Smooth muscle cell (in vitro differentiated cells): ENCODE measurements around the gene MPC1. TPM values are rescaled to one million over a fixed set of nuclear protein-coding genes. Genes with fewer than 3 reads are reported as not detected.

Experiments used
- DNase-seq: peaks from one replicate; lab custom pipeline; 2025; ENCODE audit not compliant: unreplicated experiment; lab: John Stamatoyannopoulos, UW
- H2AFZ ChIP-seq: fragments of 200-600 bp; sonication (generic); 2 replicates; pipeline ENCODE4 v1.6.0; 2016; ENCODE audit warnings: antibody characterized with exemption, low read depth, mild to moderate bottlenecking
- H3F3A ChIP-seq: fragments of 200-600 bp; sonication (generic); 2 replicates; pipeline ENCODE4 v1.6.0; 2017; ENCODE audit warnings: antibody characterized with exemption, low read depth
- H3K27ac ChIP-seq: fragments of 200-600 bp; sonication (generic); 2 replicates; pipeline ENCODE4 v1.5.1; 2016; ENCODE audit warnings: low read depth, mild to moderate bottlenecking
- H3K27me3 ChIP-seq: fragments of 200-600 bp; sonication (generic); 2 replicates; pipeline ENCODE4 v1.6.1; 2016; ENCODE audit warnings: low read depth, mild to moderate bottlenecking
- H3K36me3 ChIP-seq: fragments of 200-600 bp; sonication (generic); 2 replicates; pipeline ENCODE4 v1.5.1; 2016; ENCODE audit warnings: low read depth
- H3K4me1 ChIP-seq: fragments of 200-600 bp; sonication (generic); 2 replicates; pipeline ENCODE4 v1.5.1; 2016; ENCODE audit warnings: low read depth
- H3K4me2 ChIP-seq: fragments of 200-600 bp; sonication (generic); 2 replicates; pipeline ENCODE4 v1.6.0; 2016; ENCODE audit warnings: mild to moderate bottlenecking
- H3K4me3 ChIP-seq: fragments of 200-600 bp; sonication (generic); 2 replicates; pipeline ENCODE4 v1.5.1; 2016; ENCODE audit warnings: mild to moderate bottlenecking
- H3K79me2 ChIP-seq: fragments of 200-600 bp; sonication (generic); 2 replicates; pipeline ENCODE4 v1.6.0; 2016; ENCODE audit warnings: low read depth, mild to moderate bottlenecking
- H3K9ac ChIP-seq: fragments of 200-600 bp; sonication (generic); 2 replicates; pipeline ENCODE4 v1.6.0; 2016; ENCODE audit warnings: low read depth
- H3K9me3 ChIP-seq: fragments of 200-600 bp; sonication (generic); replicated peaks from 2 replicates; pipeline ENCODE4 v1.5.1; 2016; ENCODE audit warnings: low read depth
- H4K20me1 ChIP-seq: fragments of 200-600 bp; sonication (generic); 2 replicates; pipeline ENCODE4 v1.6.0; 2016; ENCODE audit warnings: low read depth
- WGBS: methylation state at CpG from one replicate; pipeline ENCODE4 v1.1.7; 2016; ENCODE audit warnings: low lambda C conversion rate; 5-methylcytosine and 5-hydroxymethylcytosine counted together
- polyA plus RNA-seq: library from polyadenylated mRNA; unstranded; fragments of >200 nt; fragmentation: Nextera tagmentation; extraction: Ambion mirVana; gene quantifications from 2 replicates; pipeline ENCODE4 v1.2.1, GENCODE V29; 2016
- total RNA-seq: library from RNA; depleted of rRNA; stranded (reverse); fragments of >200 nt; gene quantifications from 2 replicates; pipeline ENCODE4 v1.2.3, GENCODE V29; 2014
- TF ChIP-seq, protein P1 (sequence below): fragments of 200-600 bp; sonication (generic); IDR thresholded peaks from 2 replicates; pipeline ENCODE4 v1.5.1; 2017; ENCODE audit warnings: borderline replicate concordance, mild to moderate bottlenecking, antibody characterized with exemption; ENCODE audit not compliant: insufficient read depth, poor library complexity, severe bottlenecking

Gene MPC1
- total and polyA plus RNA-seq, 2 experiments from 2014 or later = 49.0 to 57.4 TPM

DNA sequence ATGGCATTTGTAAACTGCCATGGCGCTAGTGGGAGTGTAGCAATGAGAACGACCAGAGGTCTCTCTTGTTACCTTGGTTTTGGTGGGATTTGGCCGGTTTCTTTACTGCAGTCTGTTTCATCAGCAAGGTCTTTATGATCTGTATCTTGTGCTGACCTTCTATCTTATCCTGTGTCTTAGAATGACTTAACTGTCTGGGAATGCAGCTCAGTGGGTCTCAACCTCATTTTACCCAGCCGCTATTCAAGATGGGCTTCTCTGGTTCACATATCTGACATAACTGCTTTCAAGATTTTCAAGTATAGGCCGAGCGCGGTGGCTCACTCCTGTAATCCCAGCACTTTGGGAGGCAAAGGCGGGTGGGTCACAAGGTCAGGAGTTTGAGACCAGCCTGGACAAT is 38.5 kb downstream of the MPC1 start:
- Histone ChIP-seq H3K36me3 (no peaks in the 10 kb centered on the region), H3K79me2 (peaks cover 30% of the 10 kb centered on the region), H3K4me2 (peak overlapping the region; percentile 99), H3K9me3 (no peaks in the 10 kb centered on the region), H3K4me1 (peaks cover 20% of the 10 kb centered on the region), H3K4me3 (no peak overlapping the region), H3K27me3 (no peaks in the 10 kb centered on the region), H3F3A (no peaks in the 10 kb centered on the region), H3K27ac (peak overlapping the region; percentile 90), H2AFZ (no peak overlapping the region), H3K9ac (peak overlapping the region; percentile 97), H4K20me1 (peaks cover 17% of the 10 kb centered on the region)
- TF ChIP-seq, protein P1, sequence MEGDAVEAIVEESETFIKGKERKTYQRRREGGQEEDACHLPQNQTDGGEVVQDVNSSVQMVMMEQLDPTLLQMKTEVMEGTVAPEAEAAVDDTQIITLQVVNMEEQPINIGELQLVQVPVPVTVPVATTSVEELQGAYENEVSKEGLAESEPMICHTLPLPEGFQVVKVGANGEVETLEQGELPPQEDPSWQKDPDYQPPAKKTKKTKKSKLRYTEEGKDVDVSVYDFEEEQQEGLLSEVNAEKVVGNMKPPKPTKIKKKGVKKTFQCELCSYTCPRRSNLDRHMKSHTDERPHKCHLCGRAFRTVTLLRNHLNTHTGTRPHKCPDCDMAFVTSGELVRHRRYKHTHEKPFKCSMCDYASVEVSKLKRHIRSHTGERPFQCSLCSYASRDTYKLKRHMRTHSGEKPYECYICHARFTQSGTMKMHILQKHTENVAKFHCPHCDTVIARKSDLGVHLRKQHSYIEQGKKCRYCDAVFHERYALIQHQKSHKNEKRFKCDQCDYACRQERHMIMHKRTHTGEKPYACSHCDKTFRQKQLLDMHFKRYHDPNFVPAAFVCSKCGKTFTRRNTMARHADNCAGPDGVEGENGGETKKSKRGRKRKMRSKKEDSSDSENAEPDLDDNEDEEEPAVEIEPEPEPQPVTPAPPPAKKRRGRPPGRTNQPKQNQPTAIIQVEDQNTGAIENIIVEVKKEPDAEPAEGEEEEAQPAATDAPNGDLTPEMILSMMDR = no peak
- WGBS = 41% methylated on average over 8 of the region's 8 CpGs
- no peak for DNase-seq

- no peaks in the 10 kb centered on the region for H3F3A ChIP-seq
- peak overlapping the region; percentile 97 for H3K9ac ChIP-seq
- peak overlapping the region; percentile 99 for H3K4me2 ChIP-seq
- peak overlapping the region; percentile 85 for H2AFZ ChIP-seq
- H3K27me3 ChIP-seq = no peaks in the 10 kb centered on the region
- peaks cover 41% of the 10 kb centered on the region for H3K79me2 ChIP-seq
- WGBS = 60% methylated on average over 3 of the region's 3 CpGs
- no peaks in the 10 kb centered on the region for H3K9me3 ChIP-seq
- no peaks in the 10 kb centered on the region for H3K36me3 ChIP-seq
- H3K4me1 ChIP-seq = peaks cover 20% of the 10 kb centered on the region
- TF ChIP-seq, protein P1 = no peak
- peak overlapping the region; percentile 99 for H3K4me3 ChIP-seq
- peak overlapping the region; percentile 90 for H3K27ac ChIP-seq
- peaks cover 28% of the 10 kb centered on the region for H4K20me1 ChIP-seq
- no peak for DNase-seq
Measured at GRCh38 chr6:166343150-166343487, 39.6 kb downstream of the MPC1 start.

GRCh38 chr6:166342349-166343149 is 40.2 kb downstream of the MPC1 start, which contains the start of gene SFT2D1:
Gene SFT2D1, minus strand, starts transcription at chr6:166342545. Its CDS starts 64 bp downstream, at chr6:166342481.
- Histone ChIP-seq H3K4me1 (peaks cover 20% of the 10 kb centered on the region), H3K4me3 (peak within 1 kb of the TSS; percentile 99), H3K27ac (peak within 1 kb of the TSS; percentile 90), H3K4me2 (peak within 1 kb of the TSS; percentile 99), H2AFZ (peak within 1 kb of the TSS; percentile 85), H3F3A (no peaks in the 10 kb centered on the region), H3K27me3 (no peaks in the 10 kb centered on the region), H3K79me2 (peaks cover 47% of the 10 kb centered on the region), H4K20me1 (peaks cover 34% of the 10 kb centered on the region), H3K36me3 (no peaks in the 10 kb centered on the region), H3K9me3 (no peaks in the 10 kb centered on the region), H3K9ac (peak within 1 kb of the TSS; percentile 97)
- 2% methylated on average over 73 of the region's 73 CpGs for WGBS
- TF ChIP-seq, protein P1 = no peak
- DNase-seq = peak; percentile 39
